ENCODE measurements around the gene KCND2.

The KCND2 gene

DNA sequence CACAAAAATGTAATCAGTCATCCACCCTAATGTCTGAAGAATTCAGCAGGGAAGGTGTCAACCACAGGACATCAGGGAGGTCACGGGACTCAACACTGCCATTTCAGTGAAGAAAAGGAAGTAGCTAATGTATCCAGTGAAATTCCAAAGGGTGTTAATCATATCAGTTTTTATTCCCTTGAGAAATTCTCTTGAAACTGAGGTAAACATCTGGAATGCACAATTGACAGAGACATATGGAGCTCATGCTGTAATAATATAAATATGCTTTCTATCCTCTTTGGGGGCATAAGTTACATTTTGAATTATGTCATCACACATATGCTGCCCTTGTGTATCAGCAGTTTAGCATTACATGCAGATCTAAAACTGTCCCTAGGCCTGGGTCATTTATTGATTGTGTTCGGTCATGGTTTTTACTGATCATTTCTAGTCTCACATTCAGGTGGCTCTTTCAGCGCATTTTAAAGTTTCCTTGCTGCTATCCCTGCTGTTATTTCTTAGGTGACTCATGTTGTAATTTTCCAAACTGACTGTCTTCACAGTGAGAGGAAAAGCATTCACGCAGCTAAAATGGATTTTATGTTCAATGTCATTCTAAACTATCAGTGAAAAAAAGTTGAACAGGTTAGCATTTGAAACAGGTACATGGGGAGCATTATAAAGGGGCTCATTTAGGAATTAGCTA is 311.1 kb downstream of the KCND2 start:
- no peak for TF ChIP-seq ZNF274 (IDR thresholded peaks at IDR 0.05; ENCODE audit: low read depth, low read length)
- no peak overlapping the region for H3K4me3 ChIP-seq (ENCODE audit: low read length)

DNA sequence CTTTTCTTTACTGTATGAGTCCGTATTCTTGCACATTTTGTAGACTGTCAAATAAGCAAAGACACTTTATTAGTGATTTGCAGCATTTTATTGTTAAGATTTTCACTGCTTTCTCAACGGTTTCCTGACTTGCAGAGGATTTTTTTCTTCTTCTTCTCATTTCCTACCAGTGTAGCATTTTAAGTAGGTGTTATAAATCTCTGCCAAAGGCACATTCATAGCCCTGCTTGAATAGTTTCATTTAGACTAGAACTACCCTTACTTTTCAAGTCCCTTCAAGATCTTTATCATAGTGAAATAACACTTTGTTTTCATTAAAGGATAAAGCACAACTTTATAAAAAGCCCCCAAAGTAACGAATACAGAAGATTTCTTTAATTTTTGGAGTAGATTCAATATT is 313.6 kb downstream of the KCND2 start:
- no peak for TF ChIP-seq ZNF274 (IDR thresholded peaks at IDR 0.05; ENCODE audit: low read depth, low read length)
- no peak overlapping the region for H3K4me3 ChIP-seq (ENCODE audit: low read length)

DNA sequence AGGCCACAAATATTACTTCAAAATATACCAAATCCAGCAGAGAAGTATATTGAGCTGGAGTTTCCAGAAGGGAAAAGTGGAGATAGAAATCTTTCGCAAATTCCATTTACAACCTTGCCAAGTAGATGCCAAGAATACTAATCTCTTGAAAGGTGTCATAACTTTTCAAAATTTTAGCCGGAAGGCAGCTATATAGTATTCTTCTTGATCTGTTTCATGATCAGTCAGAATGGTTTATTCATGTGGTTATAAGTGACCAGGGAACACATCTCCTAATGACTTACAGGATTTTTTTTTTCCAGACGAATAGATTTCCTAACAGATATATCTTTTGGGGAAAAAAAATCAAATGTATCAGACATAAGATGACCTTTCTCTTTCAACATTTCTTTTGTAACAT is 314.3 kb downstream of the KCND2 start:
- no peak for TF ChIP-seq ZNF274 (IDR thresholded peaks at IDR 0.05; ENCODE audit: low read depth, low read length)

DNA sequence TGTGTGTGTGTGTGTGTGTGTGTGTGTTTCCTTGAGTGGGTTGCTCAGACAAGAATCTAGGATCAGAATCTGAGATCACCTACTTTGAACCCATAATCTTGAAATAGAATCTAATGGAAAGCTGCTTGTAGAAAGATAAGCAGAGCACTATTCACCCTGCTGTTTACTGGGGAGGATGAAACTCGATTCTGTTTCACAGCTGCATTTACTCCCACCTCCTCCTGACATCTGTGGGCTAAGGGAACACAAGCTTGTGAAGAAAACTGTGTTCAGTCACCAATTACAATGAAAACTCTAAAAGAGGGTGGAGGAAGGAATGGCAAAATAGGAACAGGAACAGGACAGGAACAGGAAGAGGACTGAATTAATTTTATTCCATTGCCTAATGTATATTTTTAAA is 315.4 kb downstream of the KCND2 start:
- TF ChIP-seq ZNF274 (IDR thresholded peaks at IDR 0.05; ENCODE audit: low read depth, low read length): no peak
- no peak overlapping the region for H3K4me3 ChIP-seq (ENCODE audit: low read length)

More for the DNA sequence above, 314.3 kb downstream of the KCND2 start:
- no peak overlapping the region for H3K4me3 ChIP-seq (ENCODE audit: low read length)

GRCh38 chr7:120588862-120589261 is 315.9 kb downstream of the KCND2 start:
- no peak for TF ChIP-seq ZNF274 (IDR thresholded peaks at IDR 0.05; ENCODE audit: low read depth, low read length)

DNA sequence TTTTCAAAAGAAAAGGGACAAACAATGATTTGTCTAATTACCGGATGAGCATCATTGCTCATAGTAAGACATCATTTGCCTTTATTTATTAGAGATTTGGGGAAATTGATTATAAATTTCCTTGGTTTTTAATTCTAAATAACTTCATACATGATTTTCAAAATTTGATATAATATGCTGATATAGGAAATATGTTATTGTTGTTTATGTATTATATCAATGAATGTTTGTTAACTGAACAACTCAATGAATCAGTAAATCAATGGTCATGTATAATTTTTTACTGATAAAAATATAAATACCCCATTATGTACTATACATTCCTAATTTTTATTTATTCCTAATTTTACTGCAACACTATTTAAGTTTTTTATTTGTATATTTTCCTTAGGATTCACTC is 327.6 kb downstream of the KCND2 start:
- no peak overlapping the region for H3K4me3 ChIP-seq (ENCODE audit: low read length)
- TF ChIP-seq ZNF274 (IDR thresholded peaks at IDR 0.05; ENCODE audit: low read depth, low read length): no peak

More at GRCh38 chr7:120588862-120589261, 315.9 kb downstream of the KCND2 start:
- no peak overlapping the region for H3K4me3 ChIP-seq (ENCODE audit: low read length)

DNA sequence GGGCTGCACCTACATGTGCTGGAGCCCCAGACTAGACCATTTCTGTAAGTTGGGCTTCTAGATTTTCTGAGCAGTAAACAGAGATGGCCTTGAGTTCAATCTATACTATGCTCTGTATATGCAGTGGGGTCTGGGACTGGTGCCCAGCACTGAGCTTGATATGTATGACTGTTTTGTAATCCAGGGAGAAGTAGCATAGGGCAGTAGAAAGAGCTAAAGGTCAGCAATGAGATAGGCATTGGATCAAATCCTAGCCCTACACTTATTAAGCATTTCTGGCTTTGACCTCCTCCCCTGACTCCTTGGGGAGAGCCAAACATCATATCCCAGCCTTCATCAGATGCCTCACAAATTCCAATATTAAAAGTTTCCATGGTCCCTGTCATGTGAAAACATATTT is 330.4 kb downstream of the KCND2 start:
- H3K4me3 ChIP-seq (ENCODE audit: low read length): no peak overlapping the region
- no peak for TF ChIP-seq ZNF274 (IDR thresholded peaks at IDR 0.05; ENCODE audit: low read depth, low read length)

DNA sequence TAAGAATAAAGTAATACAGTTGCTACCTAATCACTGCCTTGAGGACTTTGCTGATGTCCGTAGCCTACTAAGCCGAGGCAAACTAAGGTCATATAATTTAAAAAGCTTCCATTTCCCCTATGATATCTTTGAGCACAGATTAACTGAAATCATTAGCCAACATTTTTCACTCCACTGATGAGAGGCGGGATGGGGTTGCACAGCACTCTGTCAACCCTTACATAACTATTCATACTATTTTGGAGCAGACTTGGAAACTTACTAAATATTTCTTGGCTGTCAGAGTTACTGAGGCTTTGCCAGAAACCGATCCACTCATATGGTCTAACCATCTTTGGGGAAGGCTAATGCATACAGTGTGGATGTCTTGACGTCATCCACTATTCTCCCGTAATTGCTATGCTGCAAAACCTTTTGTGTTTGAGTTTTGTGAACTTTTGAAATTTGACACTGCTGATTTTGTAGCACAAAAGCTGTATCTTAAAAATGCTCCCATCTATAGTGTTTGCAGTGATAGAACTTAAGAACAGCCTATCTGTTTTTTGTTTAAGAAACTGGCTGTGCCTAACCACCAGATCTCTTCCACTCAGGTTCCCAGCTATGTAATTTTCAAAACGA is 336.3 kb downstream of the KCND2 start:
- H3K4me3 ChIP-seq (ENCODE audit: low read length): no peak overlapping the region
- TF ChIP-seq ZNF274 (IDR thresholded peaks at IDR 0.05; ENCODE audit: low read depth, low read length): no peak

DNA sequence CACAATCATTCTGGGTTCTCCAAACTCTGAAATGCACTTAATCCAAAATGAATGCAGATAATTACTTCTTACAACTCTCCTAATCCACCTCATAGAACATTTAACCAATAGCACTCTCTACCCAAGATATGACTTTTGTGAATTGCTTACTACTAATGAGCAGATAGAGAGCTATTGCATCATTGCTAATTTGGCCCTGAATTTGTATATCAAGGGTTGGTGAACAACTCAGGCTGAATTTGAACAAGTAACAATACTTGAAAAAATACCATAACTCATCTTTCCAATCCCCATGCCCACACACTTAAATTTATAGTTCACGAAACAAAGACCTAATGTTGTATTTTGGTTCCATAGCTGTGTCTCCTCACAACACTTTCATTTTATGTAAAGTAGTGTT is 339.0 kb downstream of the KCND2 start:
- no peak overlapping the region for H3K4me3 ChIP-seq (ENCODE audit: low read length)
- TF ChIP-seq ZNF274 (IDR thresholded peaks at IDR 0.05; ENCODE audit: low read depth, low read length): no peak

DNA sequence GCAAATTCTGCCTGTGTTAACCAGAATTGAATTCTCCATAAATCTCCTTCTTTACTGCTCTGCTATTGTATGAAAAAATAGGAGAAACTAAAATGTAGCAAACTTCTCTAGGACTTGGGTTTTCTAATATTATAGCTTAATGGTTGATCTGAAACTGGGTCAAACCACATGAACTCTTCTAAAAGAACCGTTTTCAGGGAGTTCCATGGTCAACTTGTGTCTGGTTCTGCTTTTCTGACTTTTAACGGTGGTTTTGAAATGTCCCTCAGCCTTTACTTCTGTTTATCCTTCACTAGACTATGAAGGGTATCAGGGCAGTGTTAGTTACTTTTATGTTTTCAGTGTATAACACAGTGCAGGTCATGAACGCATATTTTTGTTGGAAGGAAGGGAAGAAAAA is 342.7 kb downstream of the KCND2 start:
- H3K4me3 ChIP-seq (ENCODE audit: low read length): no peak overlapping the region
- no peak for TF ChIP-seq ZNF274 (IDR thresholded peaks at IDR 0.05; ENCODE audit: low read depth, low read length)

DNA sequence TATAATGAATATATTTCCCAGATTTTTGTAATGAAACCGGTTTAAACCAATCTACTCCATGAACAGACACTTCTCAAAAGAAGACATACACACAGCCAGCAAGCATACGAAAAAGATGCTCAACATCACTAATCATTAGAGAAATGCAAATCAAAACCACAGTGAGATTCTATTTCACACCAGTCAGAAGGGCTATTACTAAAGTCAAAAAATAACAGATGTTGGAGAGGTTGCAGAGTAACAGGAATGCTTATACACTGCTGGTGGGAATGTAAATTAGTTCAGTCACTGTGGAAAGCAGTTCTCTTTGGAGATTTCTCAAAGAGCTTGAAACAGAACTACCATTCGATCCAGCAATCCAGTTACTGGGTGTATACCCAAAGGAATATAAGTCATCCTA is 344.3 kb downstream of the KCND2 start:
- no peak overlapping the region for H3K4me3 ChIP-seq (ENCODE audit: low read length)
- no peak for TF ChIP-seq ZNF274 (IDR thresholded peaks at IDR 0.05; ENCODE audit: low read depth, low read length)

DNA sequence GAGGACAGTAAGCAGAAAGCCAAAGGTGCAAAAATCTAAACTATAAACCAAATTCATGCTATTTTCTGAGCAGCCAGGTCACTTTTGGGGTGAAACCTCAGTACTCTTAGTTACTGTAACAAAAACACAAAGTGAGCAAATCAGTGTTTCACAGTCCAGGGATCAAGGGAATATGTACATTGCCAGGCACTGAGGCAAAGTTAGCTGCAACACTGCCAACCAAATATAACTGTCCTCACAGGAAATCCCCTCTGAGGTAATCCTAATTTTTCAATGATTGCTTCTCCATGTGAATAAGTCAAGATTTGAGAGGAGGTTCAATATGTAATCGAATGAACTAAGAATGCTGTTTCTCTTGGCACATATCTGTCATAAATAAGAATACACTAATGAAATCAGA is 355.3 kb downstream of the KCND2 start:
- no peak for TF ChIP-seq ZNF274 (IDR thresholded peaks at IDR 0.05; ENCODE audit: low read depth, low read length)
- H3K4me3 ChIP-seq (ENCODE audit: low read length): no peak overlapping the region

GRCh38 chr7:120639884-120640283 is 366.9 kb downstream of the KCND2 start:
- H3K4me3 ChIP-seq (ENCODE audit: low read length): no peak overlapping the region
- TF ChIP-seq ZNF274 (IDR thresholded peaks at IDR 0.05; ENCODE audit: low read depth, low read length): no peak

- TF ChIP-seq ZNF274 (IDR thresholded peaks at IDR 0.05; ENCODE audit: low read depth, low read length): no peak
- no peak overlapping the region for H3K4me3 ChIP-seq (ENCODE audit: low read length)
Observed at GRCh38 chr7:120645966-120646365, 373.0 kb downstream of the KCND2 start.

- no peak for TF ChIP-seq ZNF274 (IDR thresholded peaks at IDR 0.05; ENCODE audit: low read depth, low read length)
- H3K4me3 ChIP-seq (ENCODE audit: low read length): no peak overlapping the region
Observed at GRCh38 chr7:120654241-120654640, 381.3 kb downstream of the KCND2 start.

DNA sequence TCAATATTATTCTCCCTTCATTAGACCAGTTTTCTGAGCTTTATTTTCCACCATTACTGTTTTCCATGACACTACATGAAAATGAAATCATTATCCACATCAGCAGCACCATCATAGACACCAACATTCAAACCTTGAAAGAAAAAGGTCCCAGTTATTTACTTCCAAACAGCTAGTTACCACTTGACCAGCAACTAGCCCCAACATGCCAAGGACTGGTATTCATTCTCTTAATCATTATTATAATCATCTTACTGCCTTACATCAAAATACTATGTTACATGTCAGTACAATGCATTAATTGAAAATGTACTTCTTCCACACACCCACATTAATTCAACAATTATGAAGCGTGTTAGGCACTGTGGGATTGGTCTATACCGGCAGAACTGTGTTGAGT is 385.5 kb downstream of the KCND2 start:
- H3K4me3 ChIP-seq (ENCODE audit: low read length): no peak overlapping the region
- TF ChIP-seq ZNF274 (IDR thresholded peaks at IDR 0.05; ENCODE audit: low read depth, low read length): no peak
